GM12891 (cell line): ENCODE data around the gene SNX12.

Experiments used
- POLR2A ChIP-seq: IDR thresholded peaks from 2 replicates; pipeline ENCODE4 v1.6.1; 2011; ENCODE audit warnings: low read depth, low read length, control low read depth
- POLR2AphosphoS5 ChIP-seq: IDR thresholded peaks from 2 replicates; pipeline ENCODE4 v1.6.1; 2011; ENCODE audit warnings: low read depth, low read length, control low read depth
- TAF1 ChIP-seq: IDR thresholded peaks from 2 replicates; pipeline ENCODE4 v1.6.1; 2011; ENCODE audit warnings: low read depth, low read length, control low read depth

GRCh38 chrX:71096760-71097032, 28.6 kb upstream of the SNX12 start:
- TF ChIP-seq POLR2A, result no peak
- no peak for TF ChIP-seq TAF1
- TF ChIP-seq POLR2AphosphoS5, result no peak
